Activated gamma-delta T cell treated with anti-CD3 and anti-CD28 coated beads, Interleukin-2, amount 50 U/mL, for 16 hours (primary cell): Measurements from ENCODE around the gene RNF135.
"Not testable (repeated sequence)": the region's sequence is repeated elsewhere in the genome, so short reads cannot be mapped to it uniquely, and the experiment has no call there.

Experiments
- DNase-seq: peaks from one replicate; pipeline ENCODE4 v3.0.0-alpha.2; 2020; ENCODE audit warnings: low read depth

Gene RNF135

DNA sequence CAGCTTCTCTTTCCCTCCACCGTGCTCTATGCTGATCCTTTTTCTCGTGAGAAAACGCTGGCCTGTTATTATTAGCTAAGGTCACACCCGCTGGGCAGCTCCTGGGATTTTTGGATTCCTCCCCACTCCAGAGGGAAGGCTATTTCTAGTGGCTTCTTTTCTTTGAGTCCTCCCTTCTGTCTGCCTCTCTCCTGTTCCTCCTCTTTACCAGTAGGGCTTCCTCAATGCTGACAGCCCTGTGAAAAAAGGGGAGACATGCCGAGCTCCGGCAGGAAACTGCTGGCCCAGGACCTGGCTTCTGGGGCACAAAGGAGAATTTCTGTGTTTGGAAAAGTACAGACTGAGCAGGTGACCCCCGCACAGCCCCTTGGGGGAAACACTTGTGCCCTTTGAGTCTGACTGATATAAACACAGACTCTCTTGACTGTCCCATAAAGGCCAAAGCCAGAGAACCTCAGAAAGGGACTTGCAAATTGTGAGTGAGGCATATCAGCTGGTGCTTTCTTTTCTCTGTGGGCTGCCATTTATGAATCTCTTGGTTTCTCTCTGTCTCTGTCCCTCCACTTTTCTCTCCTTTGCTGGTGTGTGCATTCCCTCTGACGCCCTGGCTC, 14.0 kb upstream of the RNF135 start:
- no peak for DNase-seq

DNA sequence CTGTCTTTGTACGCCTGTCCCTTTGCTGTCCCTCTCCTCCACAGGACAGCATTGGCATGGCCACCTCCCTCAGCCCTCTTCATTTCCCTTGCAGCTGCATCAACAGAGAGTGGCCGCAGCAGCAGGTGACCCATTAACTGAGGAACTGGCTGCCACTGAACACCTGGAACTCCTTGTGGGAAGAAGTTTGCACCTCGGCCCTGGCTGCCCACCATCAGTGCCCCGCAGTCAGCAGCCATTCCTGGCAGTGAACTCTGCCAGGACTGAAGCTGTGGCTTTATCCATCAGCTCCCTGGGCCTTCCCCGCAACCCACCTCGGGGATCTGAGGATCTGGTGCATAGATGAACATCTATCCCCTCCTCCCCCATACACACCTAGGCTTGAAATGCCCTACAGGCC, 13.1 kb upstream of the RNF135 start:
- DNase-seq = no peak

DNA sequence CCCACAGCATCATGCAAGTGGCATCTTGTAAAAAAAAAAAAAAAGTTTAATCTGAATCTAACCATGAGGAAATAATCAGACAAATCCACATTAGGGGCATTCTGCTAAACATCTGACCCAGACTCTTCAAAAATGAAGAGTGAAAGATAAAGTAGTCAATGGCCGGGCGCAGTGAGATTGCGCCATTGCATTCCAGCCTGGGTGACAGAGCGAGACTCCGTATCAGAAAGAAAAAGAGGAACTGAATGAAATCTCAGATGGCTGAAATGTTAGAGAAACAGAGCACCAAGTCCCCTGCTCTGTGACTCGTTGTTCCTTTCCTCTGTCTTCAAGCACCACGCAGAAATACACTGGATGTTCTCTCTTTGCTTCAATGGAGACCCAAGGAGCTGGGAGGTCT, 12.7 kb upstream of the RNF135 start:
- no peak for DNase-seq

DNA sequence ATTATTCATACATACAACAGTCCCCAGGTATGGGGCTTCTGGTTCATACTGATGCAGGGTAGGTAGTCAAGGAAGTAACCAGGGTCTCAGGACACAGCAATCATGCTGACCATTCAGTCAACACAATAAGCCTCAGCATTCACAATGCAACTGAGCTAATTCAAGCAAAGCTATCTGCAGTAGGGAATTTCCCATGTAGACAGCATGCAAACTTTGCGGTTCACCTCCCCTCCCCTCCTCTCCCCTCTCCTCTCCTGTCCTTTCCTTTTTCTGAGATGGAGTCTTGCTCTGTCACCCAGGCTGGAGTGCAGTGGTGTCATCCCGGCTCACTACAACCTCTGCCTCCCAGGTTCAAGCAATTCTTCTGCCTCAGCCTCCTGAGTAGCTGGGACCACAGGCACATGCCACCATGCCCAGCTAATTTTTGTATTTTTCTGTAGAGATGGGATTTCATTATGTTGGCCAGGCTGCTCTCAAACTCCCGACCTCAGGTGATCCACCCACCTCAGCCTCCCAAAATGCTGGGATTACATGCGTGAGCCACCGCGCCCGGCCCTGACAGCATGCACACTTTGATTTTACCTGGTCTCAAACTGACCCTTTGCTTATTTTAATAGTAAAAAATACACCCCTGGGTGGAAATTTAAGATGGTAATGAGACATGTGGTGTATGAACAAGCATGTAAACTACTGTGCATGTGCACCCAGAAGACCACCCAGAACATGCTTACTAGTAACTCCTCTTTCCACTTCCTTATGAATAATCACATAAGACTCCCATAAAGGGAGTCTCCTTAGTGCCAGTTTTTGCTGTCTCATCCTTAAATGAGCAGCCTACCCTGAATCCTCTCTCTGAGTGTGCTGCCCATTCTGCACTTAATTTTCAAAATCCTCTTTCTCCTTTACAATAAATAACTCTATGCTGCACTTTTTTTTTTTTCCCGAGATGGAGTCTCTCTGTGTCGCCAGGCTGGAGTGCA, 9.3 kb upstream of the RNF135 start:
- DNase-seq = no peak

DNA sequence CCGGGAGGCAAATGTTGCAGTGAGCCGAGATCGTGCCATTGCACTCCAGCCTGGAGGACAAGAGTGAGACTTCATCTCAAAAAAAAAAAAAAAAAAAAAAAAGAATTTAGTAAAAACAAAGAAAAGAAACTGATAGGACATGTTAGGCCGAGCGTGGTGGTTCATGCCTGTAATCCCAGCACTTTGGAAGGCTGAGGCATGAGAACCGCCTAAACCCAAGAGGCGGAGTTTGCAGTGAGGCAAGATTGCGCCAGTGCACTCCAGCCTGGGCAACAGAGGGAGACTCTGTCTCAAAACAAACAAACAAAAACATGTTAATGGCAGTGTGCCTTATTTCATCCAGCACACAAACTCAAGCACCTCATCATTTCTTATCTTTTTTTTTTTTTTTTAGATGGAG, 6.5 kb upstream of the RNF135 start:
- not testable (repeated sequence) for DNase-seq

DNA sequence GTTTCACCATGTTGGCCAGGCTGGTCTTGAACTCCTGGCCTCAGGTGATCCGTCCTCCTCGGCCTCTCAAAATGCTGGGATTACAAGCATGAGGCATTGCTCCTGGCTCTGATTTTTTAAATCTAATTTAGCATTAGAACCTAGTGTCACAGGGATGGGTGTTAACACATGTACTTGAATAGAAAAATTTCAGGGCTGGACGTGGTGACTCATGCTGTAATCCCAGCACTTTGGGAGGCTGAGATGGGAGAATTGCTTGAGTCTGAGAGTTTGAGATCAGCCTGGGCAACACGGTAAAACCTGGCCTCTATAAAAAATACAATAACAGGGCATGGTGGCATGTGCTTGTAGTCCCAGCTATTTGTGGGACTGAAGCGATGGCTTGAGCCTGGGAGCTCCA, 6.0 kb upstream of the RNF135 start:
- no peak for DNase-seq

DNA sequence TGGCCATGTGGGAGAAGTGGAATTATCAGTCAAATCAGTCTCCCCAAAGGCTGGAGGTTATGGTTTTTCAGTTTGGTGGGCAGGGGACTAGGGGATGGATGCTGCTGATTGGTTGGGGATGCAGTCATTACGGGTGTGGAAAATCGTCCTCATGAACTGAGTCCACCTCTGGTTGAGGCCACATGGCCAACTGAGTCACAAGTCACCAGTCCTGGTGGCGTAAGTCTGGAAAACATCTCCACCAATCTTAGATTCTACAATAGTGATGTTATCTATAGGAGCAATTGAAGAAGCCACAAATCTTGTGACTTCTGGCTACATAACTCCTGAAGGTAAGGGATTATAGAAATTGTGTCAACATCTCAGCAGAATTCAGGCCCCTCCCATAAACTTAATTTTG, 5.2 kb upstream of the RNF135 start:
- DNase-seq = no peak

DNA sequence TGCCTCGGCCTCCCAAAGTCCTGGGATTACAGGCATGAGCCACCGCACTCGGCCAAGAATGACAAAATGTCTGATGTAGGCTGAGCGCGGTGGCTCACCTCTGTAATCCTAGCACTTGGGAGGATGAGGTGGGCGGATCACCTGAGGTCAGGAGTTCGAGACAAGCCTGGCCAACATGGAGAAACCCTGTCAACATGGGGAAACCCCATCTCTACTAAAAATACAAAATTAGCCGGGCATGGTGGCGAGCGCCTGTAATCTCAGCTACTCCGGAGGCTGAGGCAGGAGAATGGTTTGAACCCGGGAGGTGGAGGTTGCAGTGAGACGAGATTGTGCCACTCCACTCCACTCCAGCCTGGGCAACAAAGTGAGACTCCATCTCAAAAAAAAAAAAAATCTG, 2.9 kb upstream of the RNF135 start:
- not testable (repeated sequence) for DNase-seq

DNA sequence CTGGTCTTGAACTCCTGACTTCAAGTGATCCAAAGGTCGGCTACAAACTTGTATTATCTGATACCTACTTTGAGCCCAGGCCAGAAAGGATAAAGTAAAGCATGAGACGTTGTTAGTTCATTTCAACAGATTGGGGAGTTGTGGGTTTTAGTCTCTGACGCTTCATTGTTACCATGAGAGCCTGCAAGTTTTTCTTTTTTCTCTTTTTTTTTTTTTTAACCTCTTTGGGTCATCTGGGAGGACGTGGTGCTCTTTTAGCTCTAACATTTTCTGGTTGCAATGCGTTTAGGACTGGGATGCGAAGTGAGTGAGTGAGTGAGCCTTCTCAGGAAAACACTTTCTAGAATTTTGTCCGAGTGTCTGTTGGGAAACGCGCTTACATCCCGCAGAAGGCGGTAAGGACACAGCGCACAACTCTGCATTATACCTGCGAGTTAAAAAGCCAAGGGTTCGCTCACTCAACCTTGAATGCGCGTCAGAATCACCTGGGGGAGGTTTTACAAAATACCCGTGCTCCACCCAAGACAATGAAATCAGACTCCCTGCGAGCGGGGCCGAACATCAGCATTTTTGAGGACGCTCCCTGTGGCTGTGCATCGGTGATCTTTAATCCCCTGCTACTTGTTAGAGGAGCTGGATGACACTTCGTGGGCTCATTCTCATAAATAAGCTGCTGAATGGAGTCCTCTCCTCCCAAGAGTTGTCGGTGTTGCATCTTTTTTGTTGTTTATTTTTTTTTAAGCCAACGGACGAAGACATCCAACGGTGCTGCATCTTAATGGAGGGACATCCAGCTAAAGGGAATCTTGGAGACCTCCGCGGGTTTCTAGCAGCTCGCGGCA, 629 bp upstream of the RNF135 start:
- peak; percentile 8 for DNase-seq

DNA sequence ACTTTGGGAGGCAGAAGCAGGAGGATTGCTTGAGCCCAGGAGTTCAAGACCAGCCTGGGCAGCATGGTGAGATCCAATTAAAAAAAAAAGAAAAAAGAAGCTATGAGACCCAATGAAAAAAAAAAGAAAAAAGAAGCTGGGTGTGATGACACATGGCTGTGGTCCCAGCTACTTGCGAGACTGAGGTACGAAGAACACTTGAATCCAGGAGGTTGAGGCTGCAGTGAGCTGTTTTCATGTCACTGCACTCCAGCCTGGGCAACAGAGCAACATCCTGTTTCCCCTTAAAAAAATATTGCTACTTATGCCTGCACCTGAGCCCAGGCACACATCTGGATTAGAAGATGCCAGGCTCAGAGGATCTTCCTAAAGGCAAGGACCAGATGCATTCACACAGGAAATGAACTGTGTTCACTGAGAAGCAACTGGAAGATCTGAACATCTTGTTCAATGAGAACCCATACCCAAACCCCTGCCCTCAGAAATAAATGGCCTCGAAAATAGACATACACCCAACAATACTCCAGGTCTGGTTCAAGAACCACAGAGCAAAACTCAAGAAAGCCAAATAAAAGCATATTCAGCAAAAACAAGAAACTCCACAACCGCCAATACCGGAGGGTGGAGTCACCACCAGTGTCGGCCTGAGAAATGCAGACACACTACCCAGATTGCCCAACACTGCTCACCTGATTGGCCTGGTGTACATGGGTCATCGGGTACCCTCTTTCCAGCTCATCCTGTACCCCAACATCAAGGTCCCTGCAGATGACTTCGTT, 4.4 kb downstream of the RNF135 start:
- no peak for DNase-seq

DNA sequence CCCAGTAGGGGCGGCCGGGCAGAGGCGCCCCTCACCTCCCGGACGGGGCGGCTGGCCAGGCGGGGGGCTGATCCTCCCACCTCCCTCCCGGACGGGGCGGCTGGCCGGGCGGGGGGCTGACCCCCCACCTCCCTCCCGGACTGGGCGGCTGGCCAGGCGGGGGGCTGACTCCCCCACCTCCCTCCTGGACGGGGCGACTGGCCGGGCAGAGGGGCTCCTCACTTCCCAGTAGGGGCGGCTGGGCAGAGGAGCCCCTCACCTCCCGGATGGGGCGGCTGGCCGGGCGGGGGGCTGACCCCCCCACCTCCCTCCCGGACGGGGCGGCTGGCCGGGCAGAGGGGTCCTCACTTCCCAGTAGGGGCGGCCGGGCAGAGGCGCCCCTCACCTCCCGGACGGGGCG, 9.1 kb downstream of the RNF135 start:
- DNase-seq = not testable (repeated sequence)

DNA sequence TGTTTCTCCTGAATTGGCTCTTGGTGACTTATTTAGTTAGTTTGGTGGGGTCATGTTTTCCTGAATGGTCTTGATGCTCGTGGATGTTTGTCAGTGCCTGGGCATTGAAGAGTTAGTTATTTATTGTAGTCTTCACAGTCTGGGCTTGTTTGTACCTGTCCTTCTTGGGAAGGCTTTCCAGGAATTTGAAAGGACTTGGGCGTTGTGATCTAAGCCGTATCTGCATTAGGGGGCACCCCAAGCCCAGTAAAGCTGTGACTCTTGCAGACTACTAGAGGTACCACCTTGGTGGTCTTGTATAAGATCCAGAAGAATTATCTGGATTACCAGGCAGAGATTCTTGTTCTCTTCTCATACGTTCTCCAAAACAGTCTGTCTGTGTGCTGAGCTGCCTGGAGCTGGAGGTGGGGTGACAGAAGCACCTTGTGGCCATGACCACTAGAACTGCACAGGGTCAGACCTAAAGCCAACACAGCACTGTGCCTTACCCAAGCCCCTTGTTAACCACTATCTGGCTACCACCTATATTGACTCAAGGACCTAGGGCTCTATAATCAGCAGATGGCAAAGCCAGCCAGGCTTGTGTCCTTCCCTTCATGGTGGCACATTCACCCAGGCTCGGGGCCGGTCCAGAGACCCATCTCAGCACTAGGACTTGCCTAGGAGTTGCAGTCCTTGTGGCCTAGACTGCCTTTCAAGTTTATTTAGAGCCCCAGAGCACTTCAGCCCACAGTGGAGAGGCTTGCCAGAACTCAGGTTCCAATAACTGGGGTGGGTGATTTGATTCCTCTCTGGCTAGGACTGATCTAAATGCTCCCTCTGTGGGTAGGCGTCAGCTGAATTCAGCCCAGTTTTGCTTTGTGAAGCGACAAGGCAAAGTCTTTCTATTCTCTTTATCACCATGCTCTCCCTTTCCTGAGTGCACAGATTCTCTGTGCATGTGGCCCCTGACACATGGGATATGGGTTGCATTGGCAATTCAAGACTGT, 11.0 kb downstream of the RNF135 start:
- no peak for DNase-seq

DNA sequence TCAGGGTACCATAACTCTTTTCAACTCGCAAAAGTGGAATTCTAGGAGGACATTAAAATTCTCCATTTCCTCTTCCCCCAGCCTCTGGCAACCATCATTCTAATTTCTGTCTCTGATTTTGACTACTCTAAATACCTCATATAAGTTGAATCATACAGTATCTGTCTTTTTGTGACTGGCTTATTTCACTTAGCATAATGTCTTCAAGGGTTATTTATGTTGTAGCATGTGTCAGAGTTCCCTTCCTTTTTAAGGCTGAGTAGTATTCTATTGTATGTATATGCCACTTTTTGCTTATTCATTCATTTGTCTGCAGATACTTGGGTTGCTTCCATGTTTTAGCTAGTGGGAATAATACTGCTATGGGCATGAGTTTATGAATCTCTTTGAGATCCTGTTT, 12.0 kb downstream of the RNF135 start:
- DNase-seq = no peak

DNA sequence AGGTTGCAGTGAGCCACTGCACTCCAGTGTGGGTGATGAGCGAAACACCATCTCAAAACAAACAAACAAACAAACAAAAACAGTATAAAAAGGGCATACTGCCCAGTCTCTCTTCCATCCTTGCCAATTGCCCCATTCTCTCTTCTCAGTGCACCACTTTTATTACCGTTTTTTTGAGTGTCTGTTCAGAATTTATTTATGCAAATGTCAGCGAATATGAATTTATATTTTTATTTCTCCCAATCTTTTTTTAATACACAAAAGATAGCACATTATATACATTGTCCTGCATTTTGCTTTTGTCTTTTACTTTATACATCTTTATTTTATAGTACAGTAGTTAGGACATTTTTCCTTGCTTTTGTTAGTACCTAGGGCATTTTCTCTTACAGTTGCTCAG, 19.6 kb downstream of the RNF135 start:
- DNase-seq = no peak

DNA sequence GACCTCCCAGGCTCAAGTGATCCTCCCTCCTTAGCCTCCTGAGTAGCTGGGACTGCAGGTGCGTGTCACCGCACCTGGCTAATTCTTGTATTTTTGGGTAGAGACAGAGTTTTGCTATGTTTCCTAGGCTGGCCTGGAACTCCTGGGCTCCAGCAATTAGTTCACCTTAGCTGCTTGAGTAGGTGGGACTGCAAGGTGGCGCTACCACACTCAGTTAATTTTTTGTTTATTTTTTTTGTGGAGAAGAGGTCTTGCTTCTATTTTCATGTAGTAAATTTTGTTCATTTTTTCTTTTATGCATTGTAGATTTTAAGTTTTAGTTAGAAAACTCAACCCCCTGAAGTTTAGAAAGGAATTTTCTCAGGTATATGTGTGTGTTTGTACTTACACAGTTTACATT, 21.7 kb downstream of the RNF135 start:
- DNase-seq = no peak

DNA sequence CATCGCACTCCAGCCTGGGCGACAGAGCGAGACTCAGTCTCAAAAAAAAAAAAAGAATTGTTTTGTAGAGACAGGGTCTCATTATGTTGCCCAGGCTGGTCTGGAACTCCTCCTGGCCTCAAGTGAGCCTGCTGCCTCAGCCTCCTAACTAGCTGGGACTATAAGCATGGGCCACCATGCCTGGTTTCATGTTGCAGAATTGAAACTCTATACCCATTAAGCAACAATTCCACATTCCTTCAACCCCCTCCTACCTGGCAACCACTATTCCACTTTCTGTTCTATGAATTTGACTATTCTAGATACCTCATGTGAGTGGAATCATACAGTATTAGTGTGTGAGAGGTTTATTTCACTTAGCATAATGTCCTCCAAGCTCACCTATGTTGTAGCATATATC, 24.5 kb downstream of the RNF135 start:
- DNase-seq = no peak

DNA sequence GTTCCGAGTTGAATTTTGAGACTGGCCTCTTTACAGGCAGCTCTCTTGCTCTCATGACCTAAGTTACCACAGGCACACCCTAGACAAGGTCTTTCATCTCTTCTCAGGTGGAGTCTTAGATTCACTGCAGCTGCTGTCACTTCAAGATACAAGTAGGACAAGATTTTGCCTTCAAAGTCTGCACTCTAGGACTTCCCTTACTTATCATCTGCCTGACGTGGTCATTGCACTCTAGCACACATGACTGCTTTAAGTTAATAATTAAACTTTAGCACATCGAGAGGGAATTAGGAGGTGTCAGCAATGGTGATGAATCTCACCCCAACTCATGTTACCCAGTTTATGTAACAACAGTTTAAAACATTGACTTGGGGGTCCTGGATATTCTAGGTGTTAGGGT, 25.6 kb downstream of the RNF135 start:
- DNase-seq = no peak

DNA sequence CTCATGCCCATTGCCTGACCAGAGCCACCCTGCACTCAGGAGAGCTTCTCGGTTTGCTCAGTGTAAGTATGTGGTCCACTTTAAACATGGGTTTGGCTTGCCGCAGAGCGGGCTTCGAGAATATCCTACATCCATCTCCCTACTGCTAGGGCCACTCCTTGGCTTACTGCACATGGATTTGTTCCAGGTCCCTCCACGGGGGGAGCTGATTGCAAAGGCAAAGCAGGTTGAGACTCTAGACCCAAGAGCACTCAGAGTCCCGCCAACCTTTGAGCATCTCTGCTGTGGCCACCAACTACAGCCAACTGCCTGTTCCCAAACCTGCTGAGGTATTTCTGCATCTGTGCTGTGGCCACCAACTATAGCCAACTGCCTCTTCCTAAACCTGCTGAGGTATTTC, 26.4 kb downstream of the RNF135 start:
- no peak for DNase-seq

DNA sequence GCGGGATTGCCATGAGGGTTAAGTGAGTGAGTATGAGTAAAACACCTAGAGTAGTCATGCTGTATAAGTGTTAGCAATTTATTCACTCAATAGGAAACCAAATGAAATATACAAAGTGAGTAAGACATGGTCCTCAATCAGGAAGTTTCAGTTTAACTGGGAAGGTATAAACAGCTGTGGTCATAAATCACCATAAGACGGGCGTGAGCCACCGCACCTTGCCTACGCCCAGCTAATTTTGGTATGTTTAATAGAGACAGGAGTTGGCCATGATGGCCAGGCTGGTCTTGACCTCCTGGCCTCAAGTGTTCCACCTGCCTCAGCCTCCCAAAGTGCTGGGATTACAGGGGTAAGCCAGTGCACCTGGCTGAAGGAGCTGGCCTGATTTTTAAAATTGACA, 27.0 kb downstream of the RNF135 start:
- no peak for DNase-seq

DNA sequence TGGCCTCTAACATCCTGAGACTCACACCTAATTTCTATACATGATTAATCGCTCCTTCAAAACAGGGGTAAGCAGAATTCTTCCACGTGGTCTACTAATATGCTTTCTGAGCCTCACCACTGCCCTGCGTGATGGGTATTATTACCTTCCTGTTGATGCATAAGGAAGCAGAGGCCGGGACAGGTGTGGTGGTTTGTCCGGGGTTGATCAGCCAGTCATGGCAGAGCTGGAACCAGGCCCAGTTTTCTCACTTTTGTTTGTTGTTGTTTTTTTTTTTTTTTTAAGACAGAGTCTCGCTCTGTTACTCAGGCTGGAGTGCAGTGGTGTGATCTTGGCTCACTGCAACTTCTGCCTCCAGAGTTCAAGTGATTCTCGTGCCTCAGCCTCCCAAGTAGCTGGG, 31.2 kb downstream of the RNF135 start:
- DNase-seq = no peak
